HG02759 (cell line): ENCODE results near the gene CHN1.

Experiments used
- ATAC-seq: cut with Tn5 transposase; IDR thresholded peaks from one replicate; pipeline ENCODE4 v1.9.1; 2021; ENCODE audit warnings: mild to moderate bottlenecking, moderate library complexity; ENCODE audit not compliant: unreplicated experiment

The CHN1 gene

GRCh38 chr2:174877751-174878150, 127.4 kb downstream of the CHN1 start:
- no peak for ATAC-seq

- no peak for ATAC-seq
Observed at GRCh38 chr2:174877301-174877700, 127.9 kb downstream of the CHN1 start.

GRCh38 chr2:174874085-174874484, 131.1 kb downstream of the CHN1 start:
- no peak for ATAC-seq

- ATAC-seq = no peak
Observed at GRCh38 chr2:174873471-174873870, 131.7 kb downstream of the CHN1 start.

DNA sequence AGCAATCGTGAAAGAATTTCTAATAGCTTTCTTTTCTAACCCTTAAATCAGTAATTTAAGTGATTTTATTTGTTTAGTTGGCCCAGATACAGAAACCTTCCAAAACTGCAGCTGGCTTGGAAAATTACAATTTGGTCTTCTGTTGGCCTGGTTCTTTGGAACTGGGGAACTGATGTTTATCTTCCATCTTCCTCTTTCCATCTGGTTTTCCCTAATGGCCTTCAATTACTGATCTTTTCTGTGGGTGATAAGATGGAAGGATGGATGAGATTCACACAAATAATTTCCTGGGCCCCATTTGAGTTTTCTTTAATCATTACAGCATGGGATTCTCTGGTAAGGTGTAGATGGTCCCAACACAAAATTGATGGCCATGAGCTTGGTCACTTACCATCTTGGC, 134.4 kb downstream of the CHN1 start:
- no peak for ATAC-seq

GRCh38 chr2:174868878-174869277, 136.3 kb downstream of the CHN1 start:
- ATAC-seq = no peak

- no peak for ATAC-seq
Observed at GRCh38 chr2:174866421-174866820, 138.8 kb downstream of the CHN1 start.

DNA sequence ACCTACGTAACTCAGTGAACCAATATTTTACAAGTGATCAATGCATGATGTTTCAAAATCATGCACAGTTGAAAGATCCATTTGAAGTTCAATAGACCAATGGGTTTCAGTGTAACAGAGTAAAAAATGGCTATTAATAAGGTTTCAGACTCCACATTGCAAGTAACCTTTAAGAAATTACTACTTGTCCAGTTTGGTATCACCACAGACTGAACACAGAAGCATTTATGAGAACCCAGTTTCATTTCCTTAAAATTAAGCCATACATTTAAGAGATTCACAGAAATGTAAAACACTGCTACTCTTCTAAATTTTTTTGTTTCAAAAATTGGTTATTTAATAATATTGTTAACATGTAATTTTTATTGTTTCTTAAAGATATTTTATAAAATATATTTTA, 142.0 kb downstream of the CHN1 start:
- ATAC-seq = no peak

DNA sequence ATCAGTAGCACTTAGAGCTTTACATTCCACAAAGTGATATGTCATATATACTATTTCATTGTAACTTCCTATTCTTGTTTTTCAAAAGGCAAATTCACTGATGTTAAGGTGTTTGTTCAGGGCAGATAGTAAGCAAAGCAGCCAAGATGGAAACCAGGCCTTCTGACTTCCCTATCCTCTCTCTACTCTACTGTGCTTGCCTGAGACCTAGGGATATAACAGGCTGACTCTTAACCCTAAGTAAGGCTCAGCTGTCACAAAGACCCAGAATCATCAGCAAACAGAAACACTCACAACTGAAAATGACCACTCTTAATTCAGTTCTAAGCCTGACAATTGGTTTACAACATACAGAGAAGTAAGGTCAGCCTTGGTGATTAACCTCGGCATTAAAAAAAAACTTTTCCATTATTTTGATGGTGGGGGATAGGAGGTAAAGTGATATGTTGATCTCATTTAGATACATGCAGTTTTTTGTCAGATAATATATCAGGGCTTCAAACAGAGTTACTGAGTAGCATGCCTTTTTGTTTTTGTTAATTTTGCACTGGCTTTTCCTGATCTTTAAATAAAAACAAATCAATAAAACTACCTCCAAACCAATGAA, 145.5 kb downstream of the CHN1 start:
- ATAC-seq = no peak

DNA sequence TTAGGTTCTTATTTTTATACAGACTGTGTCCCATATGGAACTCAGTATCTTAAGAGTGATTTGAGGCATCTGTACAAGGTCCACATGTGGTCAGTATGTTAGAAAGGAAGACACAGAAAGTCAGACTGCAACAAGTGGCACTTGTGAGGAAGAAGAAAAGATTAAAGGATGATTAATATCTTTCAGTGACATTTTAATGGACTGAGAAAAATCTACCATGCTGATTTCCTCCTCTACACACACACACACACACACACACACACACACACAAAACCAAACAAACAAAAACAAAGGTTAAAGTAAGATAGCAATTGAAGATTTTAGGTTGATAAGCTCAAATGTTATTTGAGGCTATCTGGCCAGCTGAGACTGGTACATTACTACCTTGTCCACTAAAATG, 146.4 kb downstream of the CHN1 start:
- ATAC-seq = no peak

- ATAC-seq = no peak
Observed at GRCh38 chr2:174856447-174856846, 148.7 kb downstream of the CHN1 start.

- ATAC-seq = no peak
Observed at GRCh38 chr2:174846941-174847938, 157.9 kb downstream of the CHN1 start.

DNA sequence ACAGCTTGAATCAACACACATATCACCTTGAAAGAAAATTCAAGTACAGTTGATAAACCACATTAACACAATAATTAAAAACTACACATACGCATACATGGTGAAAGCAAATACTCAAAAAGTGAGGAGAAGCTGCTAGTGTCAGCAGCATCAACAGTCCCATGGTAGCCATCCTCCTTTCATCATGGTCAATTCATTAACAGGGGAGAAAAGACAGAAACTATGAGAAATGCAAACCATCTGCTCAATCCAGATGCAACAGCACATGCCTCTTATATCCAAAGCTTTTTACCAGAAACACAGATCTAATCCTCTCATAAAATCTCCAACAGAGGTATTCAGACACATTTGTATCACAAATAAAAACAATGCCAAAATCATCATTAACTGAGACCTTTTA, 159.0 kb downstream of the CHN1 start:
- ATAC-seq = no peak

- ATAC-seq = no peak
Observed at GRCh38 chr2:174844295-174844708, 160.9 kb downstream of the CHN1 start.

DNA sequence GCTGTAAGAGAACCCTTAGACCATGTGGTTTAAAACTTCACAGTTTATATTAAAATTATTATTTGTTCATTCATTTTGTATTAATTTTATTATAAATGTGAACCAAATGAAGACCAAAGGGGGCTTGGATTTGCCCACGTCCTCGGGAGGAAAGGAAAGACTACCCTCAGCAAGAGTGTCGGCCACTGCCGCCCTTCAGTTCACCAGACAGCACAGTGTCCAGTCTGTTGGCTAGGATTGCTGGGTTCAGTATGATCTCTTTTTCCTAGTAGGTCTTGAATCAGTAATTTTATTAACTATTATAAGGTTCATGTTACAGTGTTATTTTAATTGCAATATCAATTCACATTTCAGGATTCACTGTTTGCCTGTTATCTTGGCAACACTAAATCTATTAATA, 162.7 kb downstream of the CHN1 start:
- no peak for ATAC-seq

DNA sequence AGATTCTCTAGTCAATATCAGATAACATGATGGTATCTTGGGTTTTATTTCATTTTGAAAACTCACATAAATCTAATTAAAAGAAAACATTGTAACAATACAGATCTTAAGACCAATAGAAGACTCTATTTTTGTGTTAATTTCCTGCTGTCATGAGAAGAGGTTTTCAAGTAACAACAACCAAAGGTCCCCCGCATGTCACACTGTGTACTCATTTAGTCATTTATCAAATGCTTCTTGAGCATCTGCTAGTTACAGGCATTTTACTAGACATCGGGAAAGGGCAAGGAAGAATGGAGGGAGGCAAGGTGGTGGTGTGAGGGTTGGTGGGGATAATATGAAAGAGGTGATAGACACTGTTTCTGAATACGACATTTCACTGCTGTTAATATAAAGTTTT, 163.2 kb downstream of the CHN1 start:
- ATAC-seq = no peak

DNA sequence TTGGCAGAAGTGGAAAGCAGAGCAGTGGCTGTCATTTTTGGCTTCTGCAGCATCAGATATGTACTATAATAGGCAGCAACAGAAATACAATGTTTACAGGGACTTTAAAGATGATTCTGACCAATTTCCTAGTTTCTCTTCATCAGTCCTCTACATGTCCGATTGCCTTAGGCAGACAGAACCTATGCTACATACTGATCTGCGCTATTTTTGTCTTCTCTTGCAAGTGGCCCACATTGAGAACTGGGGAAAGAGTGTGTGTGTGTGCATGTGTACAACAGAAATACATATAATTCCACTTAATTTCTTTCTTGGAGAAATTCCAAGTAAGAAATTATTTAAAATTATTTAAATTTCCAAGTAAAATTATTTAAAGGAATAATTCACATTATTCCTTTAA, 163.8 kb downstream of the CHN1 start:
- no peak for ATAC-seq

DNA sequence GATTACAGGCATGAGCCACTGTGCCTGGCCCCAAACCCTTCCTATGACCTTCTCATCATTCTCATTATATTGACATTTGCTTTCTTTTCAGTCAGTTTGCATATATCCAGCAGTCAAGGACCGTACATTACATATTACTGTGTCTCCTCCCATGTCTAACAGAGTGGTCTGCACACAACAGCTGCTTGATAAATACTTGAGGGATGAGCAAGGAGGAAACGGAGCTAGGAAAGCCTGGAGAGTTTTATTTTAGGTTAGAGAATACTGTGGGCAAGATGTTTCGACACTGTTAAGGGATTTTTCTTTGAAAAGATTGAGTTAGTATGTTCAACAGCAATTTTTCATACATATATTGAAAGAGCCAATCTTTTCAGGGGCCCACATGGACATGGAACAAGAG, 164.7 kb downstream of the CHN1 start:
- ATAC-seq = no peak

DNA sequence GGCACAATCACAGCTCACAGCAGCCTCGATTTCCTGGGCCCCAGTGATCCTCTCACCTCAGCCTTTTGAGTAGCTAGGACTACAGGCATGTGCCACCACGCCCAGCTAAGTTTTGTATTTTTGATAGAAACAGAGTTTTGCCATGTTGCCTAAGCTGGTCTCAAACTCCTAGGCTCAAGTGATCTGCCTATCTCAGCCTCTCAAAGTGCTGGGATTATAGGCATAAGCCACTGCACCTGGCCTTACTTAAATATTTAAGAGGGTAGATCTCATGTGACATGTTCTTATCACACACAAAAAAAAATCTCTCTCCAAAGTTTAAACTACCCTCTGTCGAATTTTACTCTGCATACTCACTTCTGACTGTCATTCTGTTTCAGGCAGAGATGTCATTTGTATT, 165.5 kb downstream of the CHN1 start:
- no peak for ATAC-seq

DNA sequence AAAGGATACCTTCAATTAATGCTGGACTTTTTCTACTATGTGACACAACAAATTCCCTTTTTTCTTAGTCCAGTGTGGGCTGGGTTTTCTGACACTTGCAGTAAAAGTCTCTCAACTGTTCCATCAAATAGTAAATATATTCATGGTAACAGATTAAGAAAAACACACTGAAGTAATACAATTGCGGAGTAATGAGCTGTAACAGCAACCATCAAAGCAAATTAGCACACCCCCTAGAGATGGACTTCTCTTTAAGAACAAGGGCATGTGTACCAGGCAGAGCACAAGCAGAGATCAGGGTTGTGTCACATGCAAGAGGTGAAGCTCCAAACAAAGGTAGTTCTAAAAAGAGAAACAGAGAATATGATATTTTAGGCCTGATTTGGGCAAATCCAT, 168.2 kb downstream of the CHN1 start:
- no peak for ATAC-seq

GRCh38 chr2:174836377-174836994, 168.7 kb downstream of the CHN1 start:
- ATAC-seq = no peak

DNA sequence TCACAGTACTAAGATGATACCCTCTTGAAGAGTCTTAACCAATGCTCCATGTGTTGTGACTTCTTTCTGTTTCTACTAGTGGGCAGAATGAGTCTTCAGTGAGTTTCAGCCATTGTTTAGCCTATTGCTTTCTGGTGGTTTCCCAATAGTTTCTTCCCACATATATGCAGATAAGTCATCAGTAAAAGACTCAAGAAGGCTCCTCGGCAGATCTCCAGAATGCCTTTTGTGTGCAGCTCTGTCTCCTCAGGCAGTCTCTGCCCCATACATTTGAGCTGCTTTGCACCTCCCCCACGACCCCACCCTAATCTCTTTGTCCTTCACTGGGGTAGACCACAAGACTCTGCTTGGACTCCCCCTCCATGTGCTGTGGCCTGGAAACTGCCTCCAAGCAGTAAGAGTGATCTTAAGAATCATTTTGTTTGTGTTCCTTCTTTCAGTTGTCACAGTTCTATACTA, 169.4 kb downstream of the CHN1 start:
- no peak for ATAC-seq
